OCI-LY3 (cell line): Measurements from ENCODE around the gene ITGB1.
"Not testable (repeated sequence)": the region's sequence is repeated elsewhere in the genome, so short reads cannot be mapped to it uniquely, and the experiment has no call there.

Experiments
- H2AFZ ChIP-seq: fragments of 200-600, 300-600 bp; shearing (Covaris generic); 2 replicates; pipeline ENCODE4 v1.6.0; 2014; ENCODE audit warnings: antibody characterized with exemption, low read depth, low read length
- H3K27ac ChIP-seq: fragments of 200-600, 300-600 bp; sonication (generic); 2 replicates; pipeline ENCODE4 v1.5.1; 2014; ENCODE audit warnings: mild to moderate bottlenecking, low read length, moderate library complexity, mixed read lengths
- H3K27me3 ChIP-seq: fragments of 200-600, 300-600 bp; sonication (generic); 2 replicates; pipeline ENCODE4 v1.6.1; 2014; ENCODE audit warnings: low read depth, low read length, mixed read lengths
- H3K36me3 ChIP-seq: fragments of 200-600, 300-600 bp; sonication (generic); replicated peaks from 2 replicates; pipeline ENCODE3; 2014; ENCODE audit warnings: low read depth, low read length, mixed read lengths
- H3K4me1 ChIP-seq: fragments of 300-600, 200-600 bp; sonication (generic); 2 replicates; pipeline ENCODE4 v1.6.1; 2014; ENCODE audit warnings: low read length, mixed read lengths
- H3K4me2 ChIP-seq: fragments of 200-600, 300-600 bp; sonication (generic); 2 replicates; pipeline ENCODE4 v1.6.1; 2014; ENCODE audit warnings: low read length, mixed read lengths
- H3K4me3 ChIP-seq: fragments of 300-600, 200-600 bp; sonication (generic); 2 replicates; pipeline ENCODE4 v1.5.1; 2014; ENCODE audit warnings: antibody characterized with exemption, mild to moderate bottlenecking, low read length, moderate library complexity
- H3K79me2 ChIP-seq: fragments of 300-600, 200-600 bp; shearing (Covaris generic); 2 replicates; pipeline ENCODE4 v1.6.1; 2014; ENCODE audit warnings: mild to moderate bottlenecking, low read length, mixed read lengths
- H3K9ac ChIP-seq: fragments of 300-600, 200-600 bp; shearing (Covaris generic); 2 replicates; pipeline ENCODE4 v1.6.0; 2014; ENCODE audit warnings: mild to moderate bottlenecking, low read length, moderate library complexity
- H3K9me3 ChIP-seq: fragments of 200-600, 300-600 bp; shearing (Covaris generic); 2 replicates; pipeline ENCODE4 v1.6.1; 2014; ENCODE audit warnings: low read length, mixed read lengths; ENCODE audit not compliant: insufficient read depth
- H4K20me1 ChIP-seq: fragments of 200-600, 300-600 bp; sonication (generic); 2 replicates; pipeline ENCODE4 v1.6.1; 2016; ENCODE audit warnings: low read length, mixed read lengths; ENCODE audit not compliant: insufficient read depth
- EZH2phosphoT487 ChIP-seq: fragments of 200-600 bp; shearing (Covaris generic); IDR thresholded peaks from 2 replicates; pipeline ENCODE4 v1.6.1; 2018; ENCODE audit warnings: antibody characterized with exemption, mixed run types, low read depth
- TF ChIP-seq, protein P1 (sequence below): fragments of 200-600, 300-600 bp; sonication (generic); IDR thresholded peaks from 2 replicates; pipeline ENCODE4 v1.5.1; 2014; ENCODE audit warnings: antibody characterized with exemption, low read length, low read depth

Gene ITGB1

DNA sequence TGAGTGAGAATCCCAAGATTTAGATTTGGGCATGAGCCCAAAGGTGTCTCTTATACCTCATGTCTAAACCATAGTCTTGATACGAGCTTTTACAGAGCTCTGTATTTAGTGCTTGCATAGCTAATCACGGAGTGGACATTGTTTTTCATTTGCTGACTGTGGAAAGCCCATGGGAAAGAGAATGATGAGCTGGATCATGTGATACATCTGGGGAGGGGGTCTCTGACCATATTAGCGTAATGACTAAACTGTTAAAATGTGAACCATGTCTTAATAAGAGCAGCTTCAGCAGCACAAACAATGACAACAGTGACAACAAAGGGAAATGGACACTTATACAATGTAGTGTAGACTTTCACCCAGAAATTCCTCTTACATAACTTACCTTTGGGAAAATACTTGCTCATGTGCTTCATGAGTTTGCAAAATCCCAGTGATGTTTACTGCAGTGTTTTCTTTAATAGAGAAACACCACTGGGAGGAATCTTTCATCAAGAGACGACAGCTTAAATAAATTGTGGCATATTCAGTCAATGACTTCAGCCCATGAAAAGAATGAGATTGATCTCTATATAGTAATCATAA lies 44.0 kb upstream of the ITGB1 start:
- TF ChIP-seq EZH2phosphoT487: no peak
- TF ChIP-seq, protein P1, sequence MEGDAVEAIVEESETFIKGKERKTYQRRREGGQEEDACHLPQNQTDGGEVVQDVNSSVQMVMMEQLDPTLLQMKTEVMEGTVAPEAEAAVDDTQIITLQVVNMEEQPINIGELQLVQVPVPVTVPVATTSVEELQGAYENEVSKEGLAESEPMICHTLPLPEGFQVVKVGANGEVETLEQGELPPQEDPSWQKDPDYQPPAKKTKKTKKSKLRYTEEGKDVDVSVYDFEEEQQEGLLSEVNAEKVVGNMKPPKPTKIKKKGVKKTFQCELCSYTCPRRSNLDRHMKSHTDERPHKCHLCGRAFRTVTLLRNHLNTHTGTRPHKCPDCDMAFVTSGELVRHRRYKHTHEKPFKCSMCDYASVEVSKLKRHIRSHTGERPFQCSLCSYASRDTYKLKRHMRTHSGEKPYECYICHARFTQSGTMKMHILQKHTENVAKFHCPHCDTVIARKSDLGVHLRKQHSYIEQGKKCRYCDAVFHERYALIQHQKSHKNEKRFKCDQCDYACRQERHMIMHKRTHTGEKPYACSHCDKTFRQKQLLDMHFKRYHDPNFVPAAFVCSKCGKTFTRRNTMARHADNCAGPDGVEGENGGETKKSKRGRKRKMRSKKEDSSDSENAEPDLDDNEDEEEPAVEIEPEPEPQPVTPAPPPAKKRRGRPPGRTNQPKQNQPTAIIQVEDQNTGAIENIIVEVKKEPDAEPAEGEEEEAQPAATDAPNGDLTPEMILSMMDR: no peak
- H3K9ac ChIP-seq: no peak overlapping the region
- H2AFZ ChIP-seq: no peak overlapping the region
- no peak overlapping the region for H3K27ac ChIP-seq
- no peaks in the 10 kb centered on the region for H3K79me2 ChIP-seq
- peaks cover 8% of the 10 kb centered on the region for H3K4me1 ChIP-seq
- no peak overlapping the region for H3K4me2 ChIP-seq
- H3K36me3 ChIP-seq: no peaks in the 10 kb centered on the region
- H3K27me3 ChIP-seq: peaks cover 5% of the 10 kb centered on the region; the same call in 1 of the 2 replicates
- H4K20me1 ChIP-seq: no peaks in the 10 kb centered on the region
- no peaks in the 10 kb centered on the region for H3K9me3 ChIP-seq
- no peak overlapping the region for H3K4me3 ChIP-seq

DNA sequence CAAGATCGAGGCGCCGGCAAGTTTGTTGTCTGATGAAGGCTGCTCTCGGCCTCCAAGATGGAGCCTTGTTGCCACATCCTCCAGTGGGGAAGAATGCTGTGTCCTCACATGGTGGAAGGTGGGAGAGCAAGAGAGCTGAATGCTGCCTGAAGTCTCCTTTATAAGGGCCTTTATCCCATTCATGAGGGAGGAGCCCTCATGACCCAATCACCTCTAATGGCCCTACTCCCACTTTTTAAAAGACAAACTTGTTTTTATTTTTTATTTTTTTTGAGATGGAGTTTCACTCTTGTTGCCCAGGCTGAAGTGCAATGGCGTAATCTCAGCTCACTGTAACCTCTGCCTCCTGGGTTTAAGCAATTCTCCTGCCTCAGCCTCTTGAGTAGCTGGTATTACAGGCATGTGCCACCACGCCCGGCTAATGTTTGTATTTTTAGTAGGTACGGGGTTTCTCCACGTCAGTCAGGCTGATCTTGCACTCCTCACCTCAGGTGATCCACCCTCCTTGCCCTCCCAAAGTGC lies 40.1 kb upstream of the ITGB1 start:
- H3K4me1 ChIP-seq, H3K27ac ChIP-seq, H3K36me3 ChIP-seq, H3K9me3 ChIP-seq, H3K9ac ChIP-seq, H4K20me1 ChIP-seq, H3K27me3 ChIP-seq, H3K4me3 ChIP-seq, H2AFZ ChIP-seq, H3K79me2 ChIP-seq, H3K4me2 ChIP-seq: not testable (repeated sequence)

DNA sequence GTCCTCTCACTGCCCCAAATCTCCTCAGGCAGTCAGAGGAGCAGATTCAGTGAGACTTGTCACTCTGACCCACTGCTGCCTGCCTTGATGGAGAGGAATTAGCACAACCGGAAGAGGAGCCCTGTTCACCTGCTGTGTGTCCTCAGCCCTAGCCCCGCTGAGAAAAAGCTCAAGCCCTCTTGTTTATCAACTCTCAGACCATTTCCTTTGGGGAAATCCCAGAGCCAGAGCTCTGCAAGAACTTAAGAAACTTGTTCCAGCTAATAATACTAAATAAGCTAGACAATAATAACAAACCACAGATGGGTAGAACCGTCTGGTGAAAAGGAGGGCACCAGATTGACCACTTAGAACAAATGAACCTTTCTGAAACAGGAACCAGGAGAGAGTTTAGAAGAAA lies 37.7 kb upstream of the ITGB1 start:
- Histone ChIP-seq H3K4me2 (no peak overlapping the region), H4K20me1 (no peaks in the 10 kb centered on the region), H3K9me3 (no peaks in the 10 kb centered on the region), H3K36me3 (no peaks in the 10 kb centered on the region), H3K27me3 (no peaks in the 10 kb centered on the region), H3K4me1 (0 out of 2 replicates have a peak, but pooled peaks cover 6% of the 10 kb centered on the region), H3K79me2 (no peaks in the 10 kb centered on the region), H3K4me3 (no peak overlapping the region), H3K27ac (no peak overlapping the region), H3K9ac (no peak overlapping the region), H2AFZ (no peak overlapping the region)
- TF ChIP-seq EZH2phosphoT487: no peak
- TF ChIP-seq, protein P1: no peak

DNA sequence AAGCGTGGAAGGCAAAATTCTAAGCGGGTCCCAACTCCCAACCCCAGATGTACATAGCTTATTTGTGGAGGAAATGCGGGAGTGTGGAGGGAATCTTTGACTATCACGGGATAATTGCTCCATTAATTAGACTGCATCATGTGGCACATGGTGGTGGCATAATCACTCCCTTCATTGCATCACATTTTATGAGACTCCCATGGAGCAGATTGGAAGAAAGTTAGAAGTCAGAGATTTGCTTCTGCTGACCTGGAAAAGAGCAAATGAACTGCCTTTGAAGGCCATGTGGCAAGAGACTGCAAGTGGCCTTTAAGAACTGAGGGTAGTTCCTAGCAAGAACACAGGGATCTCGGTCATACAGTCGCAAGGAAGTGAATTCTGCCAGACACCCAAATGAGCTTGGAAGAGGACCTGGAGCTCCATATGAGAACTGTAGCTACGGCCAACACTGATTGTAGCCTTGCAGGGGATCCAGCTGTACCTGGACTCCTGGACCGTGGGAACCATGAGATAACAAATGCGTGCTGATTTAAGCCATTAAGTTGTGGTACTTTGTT lies 37.1 kb upstream of the ITGB1 start:
- no peak overlapping the region for H2AFZ ChIP-seq
- no peaks in the 10 kb centered on the region for H3K9me3 ChIP-seq
- no peaks in the 10 kb centered on the region for H3K27me3 ChIP-seq
- H3K4me2 ChIP-seq: no peak overlapping the region
- TF ChIP-seq EZH2phosphoT487: no peak
- TF ChIP-seq, protein P1: no peak
- no peaks in the 10 kb centered on the region for H3K36me3 ChIP-seq
- H4K20me1 ChIP-seq: no peaks in the 10 kb centered on the region
- H3K4me3 ChIP-seq: no peak overlapping the region
- H3K4me1 ChIP-seq: 0 out of 2 replicates have a peak, but pooled peaks cover 6% of the 10 kb centered on the region
- no peak overlapping the region for H3K27ac ChIP-seq
- H3K79me2 ChIP-seq: no peaks in the 10 kb centered on the region
- no peak overlapping the region for H3K9ac ChIP-seq

DNA sequence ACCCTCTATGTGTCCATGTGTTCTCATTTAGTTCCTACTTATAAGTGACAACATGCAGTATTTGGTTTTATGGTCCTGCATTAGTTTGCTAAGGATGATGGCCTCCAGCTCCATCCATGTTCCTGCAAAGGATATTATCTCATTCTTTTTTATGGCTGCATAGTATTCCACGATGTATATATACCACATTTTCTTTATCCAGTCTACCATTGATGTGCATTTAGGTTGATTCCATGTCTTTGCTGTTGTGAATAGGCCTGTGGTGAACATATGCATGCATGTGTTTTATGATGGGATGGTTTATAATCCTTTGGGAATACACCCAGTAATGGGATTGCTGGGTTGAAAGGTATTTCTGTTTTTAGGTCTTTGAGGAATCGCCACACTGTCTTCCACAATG lies 36.6 kb upstream of the ITGB1 start:
- H3K27ac ChIP-seq: not testable (repeated sequence)

DNA sequence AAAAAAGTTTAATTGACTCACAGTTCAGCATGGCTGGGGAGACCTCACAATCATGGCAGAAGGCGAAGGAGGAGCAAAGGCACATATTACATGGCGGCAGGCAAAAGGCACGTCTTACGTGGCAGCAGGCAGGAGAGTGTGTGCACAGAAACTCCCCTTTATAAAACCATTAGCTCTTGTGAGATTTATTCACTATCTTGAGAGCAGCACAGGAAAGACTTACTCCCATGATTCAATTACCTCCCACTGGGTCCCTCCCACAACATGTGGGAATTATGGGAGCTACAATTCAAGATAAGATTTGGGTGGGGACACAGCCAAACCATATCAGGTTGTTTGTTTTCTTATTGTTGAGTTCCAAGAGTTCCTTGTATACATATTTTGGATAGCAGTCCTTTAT lies 34.3 kb upstream of the ITGB1 start:
- not testable (repeated sequence) for H3K27me3 ChIP-seq, H2AFZ ChIP-seq, H3K79me2 ChIP-seq, H3K9me3 ChIP-seq, H3K9ac ChIP-seq, H3K27ac ChIP-seq, H3K36me3 ChIP-seq, H3K4me1 ChIP-seq, H3K4me2 ChIP-seq, H4K20me1 ChIP-seq, H3K4me3 ChIP-seq

More for the DNA sequence above, 36.6 kb upstream of the ITGB1 start:
- H3K9ac ChIP-seq, H3K79me2 ChIP-seq, H3K4me2 ChIP-seq, H2AFZ ChIP-seq, H3K4me3 ChIP-seq, H3K27me3 ChIP-seq, H3K4me1 ChIP-seq, H3K9me3 ChIP-seq, H4K20me1 ChIP-seq, H3K36me3 ChIP-seq: not testable (repeated sequence)
